ENCODE data around the gene RUNX2.

The RUNX2 gene

DNA sequence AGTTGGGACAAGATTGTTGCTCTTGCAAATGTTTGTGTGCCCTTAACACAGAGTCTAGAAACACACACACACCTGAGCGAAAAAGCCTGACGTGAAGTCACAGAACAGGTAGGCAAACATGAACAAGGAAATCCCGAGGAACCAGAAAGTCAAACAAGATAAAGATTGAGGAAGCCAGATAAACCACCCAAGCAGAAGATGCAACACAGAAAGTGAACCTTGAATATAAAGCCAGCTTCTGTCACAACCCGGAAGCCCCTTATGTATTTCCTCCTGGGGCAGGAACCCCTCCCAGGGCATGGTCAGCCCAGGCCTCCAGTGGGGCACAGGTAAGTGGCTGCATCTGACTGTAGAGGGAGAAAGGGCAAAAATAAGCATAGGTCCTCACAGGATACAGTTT lies 207.8 kb downstream of the RUNX2 start:
- Histone ChIP-seq H3K27ac (no peak overlapping the region), H3K36me3 (replicated peaks) (no peaks in the 10 kb centered on the region), H3K4me3 (ENCODE audit: low read depth, low read length) (no peak overlapping the region), H3K27me3 (replicated peaks) (no peaks in the 10 kb centered on the region)
- in situ Hi-C loops (cut with HindIII; ENCODE audit: low pct_ligation_motif_present, low sequenced_read_pairs), result no loop called here
- DNase-seq, result no peak
- TF ChIP-seq CTCF (IDR thresholded peaks at IDR 0.05; ENCODE audit: low read depth, low read length, missing control alignments), result no peak

GRCh38 chr6:45537539-45537938 lies 209.4 kb downstream of the RUNX2 start:
- no peak for TF ChIP-seq CTCF (IDR thresholded peaks at IDR 0.05; ENCODE audit: low read depth, low read length, missing control alignments)
- no peaks in the 10 kb centered on the region for H3K27me3 ChIP-seq (replicated peaks)
- no peak overlapping the region for H3K4me3 ChIP-seq (ENCODE audit: low read depth, low read length)
- H3K36me3 ChIP-seq (replicated peaks), result no peaks in the 10 kb centered on the region
- DNase-seq, result no peak
- no peak overlapping the region for H3K27ac ChIP-seq
- in situ Hi-C loops (cut with HindIII; ENCODE audit: low pct_ligation_motif_present, low sequenced_read_pairs), result no loop called here

GRCh38 chr6:45538641-45539547 lies 210.8 kb downstream of the RUNX2 start:
- H3K36me3 ChIP-seq (replicated peaks), result no peaks in the 10 kb centered on the region
- H3K4me3 ChIP-seq (ENCODE audit: low read depth, low read length), result no peak overlapping the region
- in situ Hi-C loops (cut with HindIII; ENCODE audit: low pct_ligation_motif_present, low sequenced_read_pairs), result no loop called here
- DNase-seq, result no peak
- no peak for TF ChIP-seq CTCF (IDR thresholded peaks at IDR 0.05; ENCODE audit: low read depth, low read length, missing control alignments)
- no peaks in the 10 kb centered on the region for H3K27me3 ChIP-seq (replicated peaks)
- H3K27ac ChIP-seq, result no peak overlapping the region

DNA sequence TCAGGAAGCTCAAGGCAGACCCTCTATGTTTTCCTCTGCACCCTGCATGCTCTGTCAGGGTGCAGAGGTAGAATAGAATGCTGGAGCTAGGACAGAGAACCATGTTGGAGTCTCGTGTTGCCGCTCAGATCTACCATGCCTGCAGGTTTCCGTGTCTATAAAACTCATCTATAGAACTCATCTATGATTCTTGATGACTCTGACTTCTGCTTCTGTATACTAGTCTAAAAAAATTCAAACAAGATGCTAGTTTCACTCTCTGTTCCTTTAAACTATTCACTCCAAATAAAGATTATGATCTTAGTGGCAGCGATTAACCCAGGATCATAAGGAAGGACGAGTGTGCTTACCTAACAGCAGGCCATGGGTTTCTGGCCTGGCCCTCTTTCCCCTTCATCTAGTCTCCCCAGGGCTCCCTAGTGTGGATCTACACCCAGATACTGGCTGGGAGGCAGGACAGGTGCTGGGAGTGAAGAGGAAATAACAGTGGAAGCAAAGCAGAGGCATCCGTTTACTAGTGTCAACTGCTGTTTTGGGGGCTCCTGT lies 212.3 kb downstream of the RUNX2 start:
- no peak overlapping the region for H3K4me3 ChIP-seq (ENCODE audit: low read depth, low read length)
- TF ChIP-seq CTCF (IDR thresholded peaks at IDR 0.05; ENCODE audit: low read depth, low read length, missing control alignments), result no peak
- H3K36me3 ChIP-seq (replicated peaks), result no peaks in the 10 kb centered on the region
- in situ Hi-C loops (cut with HindIII; ENCODE audit: low pct_ligation_motif_present, low sequenced_read_pairs), result no loop called here
- H3K27me3 ChIP-seq (replicated peaks), result no peaks in the 10 kb centered on the region
- no peak overlapping the region for H3K27ac ChIP-seq
- no peak for DNase-seq

- Histone ChIP-seq H3K27me3 (replicated peaks) (no peaks in the 10 kb centered on the region), H3K27ac (no peak overlapping the region), H3K36me3 (replicated peaks) (peaks cover 2% of the 10 kb centered on the region), H3K4me3 (ENCODE audit: low read depth, low read length) (no peak overlapping the region)
- TF ChIP-seq CTCF (IDR thresholded peaks at IDR 0.05; ENCODE audit: low read depth, low read length, missing control alignments), result no peak
- DNase-seq, result no peak
- in situ Hi-C loops (cut with HindIII; ENCODE audit: low pct_ligation_motif_present, low sequenced_read_pairs), result no loop called here
Observed at GRCh38 chr6:45541934-45542333, 213.8 kb downstream of the RUNX2 start.
